Stomach (tissue), 4 donors: ENCODE results near the gene TRAPPC13.
"Not testable (repeated sequence)": the region's sequence is repeated elsewhere in the genome, so short reads cannot be mapped to it uniquely, and the experiment has no call there.

Experiments used
- EP300 ChIP-seq: sonication (generic); formaldehyde crosslinking; IDR thresholded peaks from one replicate; pipeline ENCODE4 v1.6.1; 2017; ENCODE audit warnings: antibody characterized with exemption
- TF ChIP-seq, protein P1 (sequence below), 7 experiments: fragments of 450-650 bp in 4 of 7; fragments of 200-600 bp in 3 of 7; sonication (generic) in 3 of 7; IDR thresholded peaks; one replicate each; pipeline ENCODE4 v1.5.1; 2016 to 2019; ENCODE audit warnings: antibody characterized with exemption in 7 of 7, control low read depth in 2 of 7, mild to moderate bottlenecking in 1 of 7

- TF ChIP-seq EP300 = not testable (repeated sequence)
- TF ChIP-seq, protein P1, sequence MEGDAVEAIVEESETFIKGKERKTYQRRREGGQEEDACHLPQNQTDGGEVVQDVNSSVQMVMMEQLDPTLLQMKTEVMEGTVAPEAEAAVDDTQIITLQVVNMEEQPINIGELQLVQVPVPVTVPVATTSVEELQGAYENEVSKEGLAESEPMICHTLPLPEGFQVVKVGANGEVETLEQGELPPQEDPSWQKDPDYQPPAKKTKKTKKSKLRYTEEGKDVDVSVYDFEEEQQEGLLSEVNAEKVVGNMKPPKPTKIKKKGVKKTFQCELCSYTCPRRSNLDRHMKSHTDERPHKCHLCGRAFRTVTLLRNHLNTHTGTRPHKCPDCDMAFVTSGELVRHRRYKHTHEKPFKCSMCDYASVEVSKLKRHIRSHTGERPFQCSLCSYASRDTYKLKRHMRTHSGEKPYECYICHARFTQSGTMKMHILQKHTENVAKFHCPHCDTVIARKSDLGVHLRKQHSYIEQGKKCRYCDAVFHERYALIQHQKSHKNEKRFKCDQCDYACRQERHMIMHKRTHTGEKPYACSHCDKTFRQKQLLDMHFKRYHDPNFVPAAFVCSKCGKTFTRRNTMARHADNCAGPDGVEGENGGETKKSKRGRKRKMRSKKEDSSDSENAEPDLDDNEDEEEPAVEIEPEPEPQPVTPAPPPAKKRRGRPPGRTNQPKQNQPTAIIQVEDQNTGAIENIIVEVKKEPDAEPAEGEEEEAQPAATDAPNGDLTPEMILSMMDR (IDR thresholded peaks at IDR 0.05) = not testable (repeated sequence)
These were observed 2.9 kb upstream of the TRAPPC13 start for GRCh38 chr5:65621961-65622360.
